Neural progenitor cell (in vitro differentiated cells): ENCODE results near the gene HDGFL2. TPM values are rescaled to one million over a fixed set of nuclear protein-coding genes. Genes with fewer than 3 reads are reported as not detected.

Experiments used
- DNase-seq: peaks from one replicate; pipeline ENCODE4 v3.0.0-alpha.2; 2016; ENCODE audit warnings: low spot score
- H2AFZ ChIP-seq: fragments of 200-600 bp; sonication (generic); replicated peaks from 2 replicates; pipeline ENCODE4 v1.6.1; 2016; ENCODE audit warnings: antibody characterized with exemption
- H3F3A ChIP-seq: fragments of 200-600 bp; sonication (generic); 2 replicates; pipeline ENCODE4 v1.6.1; 2016; ENCODE audit warnings: antibody characterized with exemption, low read depth
- H3K27ac ChIP-seq: fragments of 200-600 bp; sonication (generic); 2 replicates; pipeline ENCODE4 v1.5.1; 2016; ENCODE audit warnings: mild to moderate bottlenecking
- H3K27me3 ChIP-seq: fragments of 200-600 bp; sonication (generic); 2 replicates; pipeline ENCODE4 v1.6.1; 2016; ENCODE audit warnings: mild to moderate bottlenecking, moderate library complexity
- H3K36me3 ChIP-seq: fragments of 200-600 bp; sonication (generic); 2 replicates; pipeline ENCODE4 v1.5.1; 2016
- H3K4me1 ChIP-seq: fragments of 200-600 bp; sonication (generic); 2 replicates; pipeline ENCODE4 v1.6.1; 2016; ENCODE audit warnings: mixed run types
- H3K4me2 ChIP-seq: fragments of 200-600 bp; sonication (generic); 2 replicates; pipeline ENCODE4 v1.6.1; 2016
- H3K4me3 ChIP-seq: fragments of 200-600 bp; sonication (generic); 2 replicates; pipeline ENCODE4 v1.5.1; 2016
- H3K79me2 ChIP-seq: fragments of 200-600 bp; sonication (generic); 2 replicates; pipeline ENCODE4 v1.6.1; 2016; ENCODE audit warnings: low read depth
- H3K9ac ChIP-seq: fragments of 200-600 bp; sonication (generic); 2 replicates; pipeline ENCODE4 v1.6.1; 2016
- H3K9me3 ChIP-seq: fragments of 200-600 bp; sonication (generic); 2 replicates; pipeline ENCODE4 v1.5.1; 2016; ENCODE audit warnings: low read depth
- H4K20me1 ChIP-seq: fragments of 200-600 bp; sonication (generic); 2 replicates; pipeline ENCODE4 v1.6.1; 2016; ENCODE audit warnings: low read depth
- H3K27ac Mint-ChIP-seq: 3 replicates; pipeline ENCODE4 v1.8.0; 2021; ENCODE audit warnings: mixed read lengths
- H3K27me3 Mint-ChIP-seq: 2 replicates; pipeline ENCODE4 v1.8.0; 2022; ENCODE audit warnings: low read depth, mild to moderate bottlenecking, inconsistent platforms, moderate library complexity, mixed read lengths; ENCODE audit not compliant: insufficient read depth
- H3K36me3 Mint-ChIP-seq: 3 replicates; pipeline ENCODE4 v1.8.0; 2021; ENCODE audit warnings: mixed read lengths
- H3K4me1 Mint-ChIP-seq: 3 replicates; pipeline ENCODE4 v1.8.0; 2021; ENCODE audit warnings: mixed read lengths
- H3K4me3 Mint-ChIP-seq: 3 replicates; pipeline ENCODE4 v1.8.0; 2021; ENCODE audit warnings: mild to moderate bottlenecking, moderate library complexity, mixed read lengths
- H3K9me3 Mint-ChIP-seq: 3 replicates; pipeline ENCODE4 v1.8.0; 2020; ENCODE audit warnings: mixed read lengths
- EZH2 ChIP-seq: fragments of 200-600 bp; sonication (generic); IDR thresholded peaks from 2 replicates; pipeline ENCODE4 v1.6.1; 2017; ENCODE audit warnings: antibody characterized with exemption, mild to moderate bottlenecking, moderate library complexity
- EZH2phosphoT487 ChIP-seq: fragments of 200-600 bp; sonication (generic); IDR thresholded peaks from 2 replicates; pipeline ENCODE4 v1.6.1; 2017; ENCODE audit warnings: antibody characterized with exemption
- total RNA-seq: library from RNA; depleted of rRNA; stranded (reverse); fragments of >200 nt; gene quantifications from 2 replicates; pipeline ENCODE4 v1.2.3, GENCODE V29; 2015; ENCODE audit warnings: low replicate concordance
- TF ChIP-seq, protein P1 (sequence below): fragments of 200-600 bp; sonication (generic); IDR thresholded peaks from 2 replicates; pipeline ENCODE4 v1.5.1; 2017; ENCODE audit warnings: antibody characterized with exemption, mild to moderate bottlenecking

The HDGFL2 gene
- total RNA-seq, 1 donor from 2014 or later: 36.0 TPM

GRCh38 chr19:4454747-4455718 is 17.1 kb upstream of the HDGFL2 start:
- no peak overlapping the region for H3K27ac Mint-ChIP-seq
- H3K4me3 ChIP-seq: no peak overlapping the region

DNA sequence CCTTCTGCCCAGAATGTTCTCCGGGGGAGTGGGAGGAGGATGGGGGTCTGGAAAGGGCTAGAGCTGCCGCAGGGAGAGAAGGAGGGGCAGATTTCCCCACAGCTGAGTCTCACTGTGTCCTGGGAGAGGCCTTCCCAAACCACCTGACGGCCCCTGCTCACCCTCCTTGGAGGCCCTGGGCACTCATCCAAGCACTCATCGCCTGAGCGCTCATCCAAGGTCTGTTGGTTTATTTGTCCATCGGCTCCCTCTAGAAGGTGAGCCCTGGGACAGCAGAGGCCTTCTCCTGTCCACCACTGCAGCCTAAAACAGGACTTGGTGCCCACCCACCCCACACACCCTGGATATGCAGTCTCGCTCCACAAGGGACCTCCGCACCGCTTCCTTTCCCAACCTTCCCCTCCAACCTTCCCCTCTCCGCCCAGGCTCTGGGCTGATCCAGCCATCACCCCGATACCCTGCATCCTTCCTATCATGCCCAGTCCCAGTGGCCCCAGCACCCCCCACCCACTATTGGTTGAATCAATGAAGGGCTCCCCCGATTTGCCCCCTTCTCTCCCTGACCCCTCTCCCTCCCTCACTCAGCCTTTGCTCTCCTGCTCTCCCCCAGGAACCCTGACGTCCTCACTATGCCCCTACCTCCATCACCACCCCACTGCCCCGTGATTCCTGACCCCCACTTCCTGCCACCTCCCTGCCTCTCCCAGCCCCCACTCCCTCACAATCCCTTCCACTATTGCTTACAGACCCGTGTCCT is 16.2 kb upstream of the HDGFL2 start:
- H4K20me1 ChIP-seq: peaks cover 10% of the 10 kb centered on the region
- H3K9ac ChIP-seq: no peak overlapping the region
- H3K4me3 ChIP-seq: peak overlapping the region; percentile 69
- H3K9me3 ChIP-seq: no peaks in the 10 kb centered on the region
- H3K27ac ChIP-seq: no peak overlapping the region
- H3K27ac Mint-ChIP-seq: no peak overlapping the region
- H3K4me1 ChIP-seq: peaks cover 16% of the 10 kb centered on the region
- H3K27me3 Mint-ChIP-seq: peaks cover 6% of the 10 kb centered on the region
- peaks cover 29% of the 10 kb centered on the region for H3F3A ChIP-seq
- peak overlapping the region; percentile 96 for H3K4me2 ChIP-seq
- H3K36me3 Mint-ChIP-seq: no peaks in the 10 kb centered on the region
- no peaks in the 10 kb centered on the region for H3K9me3 Mint-ChIP-seq
- H3K27me3 ChIP-seq: no peaks in the 10 kb centered on the region
- no peak overlapping the region for H2AFZ ChIP-seq
- peak overlapping the region; percentile 93 for H3K4me3 Mint-ChIP-seq
- peaks cover 24% of the 10 kb centered on the region for H3K4me1 Mint-ChIP-seq
- no peaks in the 10 kb centered on the region for H3K79me2 ChIP-seq
- no peaks in the 10 kb centered on the region for H3K36me3 ChIP-seq
- TF ChIP-seq, protein P1, sequence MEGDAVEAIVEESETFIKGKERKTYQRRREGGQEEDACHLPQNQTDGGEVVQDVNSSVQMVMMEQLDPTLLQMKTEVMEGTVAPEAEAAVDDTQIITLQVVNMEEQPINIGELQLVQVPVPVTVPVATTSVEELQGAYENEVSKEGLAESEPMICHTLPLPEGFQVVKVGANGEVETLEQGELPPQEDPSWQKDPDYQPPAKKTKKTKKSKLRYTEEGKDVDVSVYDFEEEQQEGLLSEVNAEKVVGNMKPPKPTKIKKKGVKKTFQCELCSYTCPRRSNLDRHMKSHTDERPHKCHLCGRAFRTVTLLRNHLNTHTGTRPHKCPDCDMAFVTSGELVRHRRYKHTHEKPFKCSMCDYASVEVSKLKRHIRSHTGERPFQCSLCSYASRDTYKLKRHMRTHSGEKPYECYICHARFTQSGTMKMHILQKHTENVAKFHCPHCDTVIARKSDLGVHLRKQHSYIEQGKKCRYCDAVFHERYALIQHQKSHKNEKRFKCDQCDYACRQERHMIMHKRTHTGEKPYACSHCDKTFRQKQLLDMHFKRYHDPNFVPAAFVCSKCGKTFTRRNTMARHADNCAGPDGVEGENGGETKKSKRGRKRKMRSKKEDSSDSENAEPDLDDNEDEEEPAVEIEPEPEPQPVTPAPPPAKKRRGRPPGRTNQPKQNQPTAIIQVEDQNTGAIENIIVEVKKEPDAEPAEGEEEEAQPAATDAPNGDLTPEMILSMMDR: no peak
- TF ChIP-seq EZH2 (no peak), EZH2phosphoT487 (no peak)
- DNase-seq: peak; percentile 48

More at GRCh38 chr19:4454747-4455718, 17.1 kb upstream of the HDGFL2 start:
- TF ChIP-seq EZH2phosphoT487: no peak
- TF ChIP-seq, protein P1: no peak
- no peak for TF ChIP-seq EZH2
- H3K4me3 Mint-ChIP-seq: peak overlapping the region; percentile 72
- peaks cover 24% of the 10 kb centered on the region for H3K4me1 Mint-ChIP-seq
- H3K27ac ChIP-seq: no peak overlapping the region
- no peaks in the 10 kb centered on the region for H3K36me3 ChIP-seq
- DNase-seq: no peak
- H3K27me3 Mint-ChIP-seq: peaks cover 6% of the 10 kb centered on the region
- H2AFZ ChIP-seq: no peak overlapping the region
- no peaks in the 10 kb centered on the region for H3K9me3 Mint-ChIP-seq
- no peaks in the 10 kb centered on the region for H3K27me3 ChIP-seq
- H3K9ac ChIP-seq: no peak overlapping the region
- no peaks in the 10 kb centered on the region for H3K79me2 ChIP-seq
- peaks cover 10% of the 10 kb centered on the region for H4K20me1 ChIP-seq
- H3K4me2 ChIP-seq: peak overlapping the region; percentile 96
- peaks cover 2% of the 10 kb centered on the region for H3K36me3 Mint-ChIP-seq
- H3K9me3 ChIP-seq: no peaks in the 10 kb centered on the region
- H3K4me1 ChIP-seq: peaks cover 16% of the 10 kb centered on the region
- peaks cover 31% of the 10 kb centered on the region for H3F3A ChIP-seq

DNA sequence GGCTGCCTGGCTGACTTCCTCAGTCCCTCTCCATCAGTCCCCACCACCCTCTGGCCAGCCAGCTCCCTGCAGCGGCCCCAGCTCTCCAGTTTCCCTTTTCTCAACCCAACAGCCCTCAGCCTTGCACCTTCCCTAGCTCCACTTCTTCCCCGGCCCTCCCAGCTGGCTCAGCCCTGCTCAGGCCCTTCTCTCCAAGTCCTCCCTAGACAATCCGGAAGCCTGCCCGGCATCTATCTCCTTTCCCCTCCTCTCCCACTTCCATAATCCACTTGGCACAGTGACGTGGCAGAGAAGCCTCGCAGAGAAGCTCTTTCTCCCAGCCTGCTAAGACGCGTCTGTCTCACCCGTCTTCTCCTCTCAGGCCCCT is 15.6 kb upstream of the HDGFL2 start:
- TF ChIP-seq EZH2phosphoT487 (no peak), EZH2 (no peak)
- TF ChIP-seq, protein P1: no peak
- no peaks in the 10 kb centered on the region for H3K36me3 ChIP-seq
- peak overlapping the region; percentile 29 for H3K9ac ChIP-seq
- Mint-ChIP-seq H3K27me3 (peaks cover 8% of the 10 kb centered on the region), H3K4me3 (peak overlapping the region; percentile 93), H3K27ac (peak overlapping the region; percentile 87), H3K36me3 (no peaks in the 10 kb centered on the region), H3K4me1 (peaks cover 24% of the 10 kb centered on the region), H3K9me3 (no peaks in the 10 kb centered on the region)
- DNase-seq: peak; percentile 53
- no peaks in the 10 kb centered on the region for H3K9me3 ChIP-seq
- peak overlapping the region; percentile 96 for H3K4me2 ChIP-seq
- H3K79me2 ChIP-seq: no peaks in the 10 kb centered on the region
- peaks cover 16% of the 10 kb centered on the region for H3K4me1 ChIP-seq
- H3F3A ChIP-seq: peaks cover 23% of the 10 kb centered on the region
- peak overlapping the region; percentile 69 for H3K4me3 ChIP-seq
- peak overlapping the region; percentile 51 for H2AFZ ChIP-seq
- H3K27me3 ChIP-seq: no peaks in the 10 kb centered on the region
- H3K27ac ChIP-seq: no peak overlapping the region
- H4K20me1 ChIP-seq: peaks cover 10% of the 10 kb centered on the region
